ENCODE data around the gene CA12.

The CA12 gene

DNA sequence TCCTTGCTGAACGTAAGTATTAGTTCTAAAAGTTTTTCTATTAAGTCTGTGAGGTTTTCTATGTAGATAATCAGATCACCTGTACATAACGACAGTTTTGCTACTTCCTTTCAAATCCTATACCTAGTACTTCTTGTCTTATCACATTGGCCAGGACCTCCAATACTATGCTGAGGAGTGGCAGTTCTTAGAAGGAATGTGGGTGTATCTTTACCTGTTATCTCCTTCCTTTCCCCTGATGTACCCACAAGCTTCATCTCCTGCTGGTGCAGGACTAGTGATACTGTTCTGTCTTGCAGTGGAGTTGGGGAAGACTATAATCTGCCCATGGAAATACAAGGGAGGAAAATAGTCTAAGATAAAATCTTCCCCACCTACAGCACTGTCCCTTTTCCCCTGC is 16.8 kb upstream of the CA12 start:
- Histone ChIP-seq H3K27me3 (replicated peaks) (no peaks in the 10 kb centered on the region), H3K36me3 (replicated peaks) (no peaks in the 10 kb centered on the region), H3K27ac (no peak overlapping the region), H3K4me3 (ENCODE audit: low read depth, low read length) (no peak overlapping the region)
- DNase-seq = no peak
- TF ChIP-seq, protein P1, sequence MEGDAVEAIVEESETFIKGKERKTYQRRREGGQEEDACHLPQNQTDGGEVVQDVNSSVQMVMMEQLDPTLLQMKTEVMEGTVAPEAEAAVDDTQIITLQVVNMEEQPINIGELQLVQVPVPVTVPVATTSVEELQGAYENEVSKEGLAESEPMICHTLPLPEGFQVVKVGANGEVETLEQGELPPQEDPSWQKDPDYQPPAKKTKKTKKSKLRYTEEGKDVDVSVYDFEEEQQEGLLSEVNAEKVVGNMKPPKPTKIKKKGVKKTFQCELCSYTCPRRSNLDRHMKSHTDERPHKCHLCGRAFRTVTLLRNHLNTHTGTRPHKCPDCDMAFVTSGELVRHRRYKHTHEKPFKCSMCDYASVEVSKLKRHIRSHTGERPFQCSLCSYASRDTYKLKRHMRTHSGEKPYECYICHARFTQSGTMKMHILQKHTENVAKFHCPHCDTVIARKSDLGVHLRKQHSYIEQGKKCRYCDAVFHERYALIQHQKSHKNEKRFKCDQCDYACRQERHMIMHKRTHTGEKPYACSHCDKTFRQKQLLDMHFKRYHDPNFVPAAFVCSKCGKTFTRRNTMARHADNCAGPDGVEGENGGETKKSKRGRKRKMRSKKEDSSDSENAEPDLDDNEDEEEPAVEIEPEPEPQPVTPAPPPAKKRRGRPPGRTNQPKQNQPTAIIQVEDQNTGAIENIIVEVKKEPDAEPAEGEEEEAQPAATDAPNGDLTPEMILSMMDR (IDR thresholded peaks at IDR 0.05; ENCODE audit: low read depth, low read length, missing control alignments) = no peak
- in situ Hi-C loops (cut with HindIII; ENCODE audit: low pct_ligation_motif_present, low sequenced_read_pairs) = no loop called here

DNA sequence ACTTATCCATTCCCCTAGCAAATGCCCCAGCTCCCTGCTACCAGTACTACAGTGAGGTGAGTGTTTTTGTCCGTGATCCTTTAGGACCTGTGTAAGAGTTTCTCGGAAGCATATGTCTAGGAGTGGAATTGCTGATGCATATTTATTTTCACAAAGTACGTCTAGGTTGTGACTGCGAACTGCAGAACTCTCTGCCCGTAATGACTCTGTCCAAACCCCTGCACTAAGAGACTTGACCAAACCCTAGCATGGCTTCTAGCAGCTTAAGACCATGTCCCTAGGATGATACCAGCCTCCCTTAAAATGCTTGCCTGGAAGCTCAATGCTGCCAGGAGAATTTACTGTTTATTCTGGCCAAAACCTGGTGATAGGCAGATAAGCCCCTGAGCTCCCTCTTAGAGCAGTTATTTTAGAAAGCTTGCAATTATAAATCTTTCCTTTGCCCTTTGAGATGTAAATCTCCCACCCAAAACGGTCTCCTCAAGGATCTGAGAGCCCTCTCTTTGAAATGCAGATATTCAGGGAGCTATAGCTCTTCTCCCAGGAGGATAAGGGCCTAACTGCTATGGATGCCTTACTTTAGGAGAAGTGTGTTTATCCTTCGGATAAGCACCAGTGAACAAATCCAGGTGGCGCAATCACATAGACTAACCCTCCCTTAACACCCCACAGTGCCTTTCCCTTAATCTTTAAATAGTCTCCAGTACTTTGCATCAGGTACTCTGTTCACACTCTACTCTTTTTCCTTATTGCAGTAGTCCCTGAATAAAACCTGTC is 14.7 kb upstream of the CA12 start:
- in situ Hi-C loops (cut with HindIII; ENCODE audit: low pct_ligation_motif_present, low sequenced_read_pairs) = no loop called here
- Histone ChIP-seq H3K27ac (no peak overlapping the region), H3K27me3 (replicated peaks) (no peaks in the 10 kb centered on the region), H3K36me3 (replicated peaks) (no peaks in the 10 kb centered on the region), H3K4me3 (ENCODE audit: low read depth, low read length) (no peak overlapping the region)
- TF ChIP-seq, protein P1 (IDR thresholded peaks at IDR 0.05; ENCODE audit: low read depth, low read length, missing control alignments) = no peak
- DNase-seq = no peak

DNA sequence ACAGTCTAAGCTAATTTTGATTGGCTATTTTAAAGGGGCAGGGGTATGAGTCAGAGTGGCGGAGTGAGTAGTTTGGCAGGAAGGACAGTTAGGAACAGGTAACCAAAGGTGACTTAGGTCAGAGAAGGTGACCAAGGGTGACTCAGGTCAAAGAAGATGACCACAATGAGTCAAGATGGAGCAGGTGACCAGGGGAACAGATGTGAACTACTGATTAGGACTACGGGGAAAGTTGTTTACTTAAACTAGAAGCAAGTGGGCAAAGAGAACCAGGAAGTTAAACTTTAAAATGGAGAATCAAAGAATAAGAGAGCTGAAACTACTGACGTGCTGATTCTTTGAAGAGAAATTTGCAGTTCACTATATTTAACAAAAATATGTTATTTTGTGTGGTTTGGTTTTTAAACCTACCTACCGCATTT is 14.1 kb upstream of the CA12 start:
- TF ChIP-seq, protein P1 (IDR thresholded peaks at IDR 0.05; ENCODE audit: low read depth, low read length, missing control alignments) = no peak
- in situ Hi-C loops (cut with HindIII; ENCODE audit: low pct_ligation_motif_present, low sequenced_read_pairs) = no loop called here
- DNase-seq = no peak

DNA sequence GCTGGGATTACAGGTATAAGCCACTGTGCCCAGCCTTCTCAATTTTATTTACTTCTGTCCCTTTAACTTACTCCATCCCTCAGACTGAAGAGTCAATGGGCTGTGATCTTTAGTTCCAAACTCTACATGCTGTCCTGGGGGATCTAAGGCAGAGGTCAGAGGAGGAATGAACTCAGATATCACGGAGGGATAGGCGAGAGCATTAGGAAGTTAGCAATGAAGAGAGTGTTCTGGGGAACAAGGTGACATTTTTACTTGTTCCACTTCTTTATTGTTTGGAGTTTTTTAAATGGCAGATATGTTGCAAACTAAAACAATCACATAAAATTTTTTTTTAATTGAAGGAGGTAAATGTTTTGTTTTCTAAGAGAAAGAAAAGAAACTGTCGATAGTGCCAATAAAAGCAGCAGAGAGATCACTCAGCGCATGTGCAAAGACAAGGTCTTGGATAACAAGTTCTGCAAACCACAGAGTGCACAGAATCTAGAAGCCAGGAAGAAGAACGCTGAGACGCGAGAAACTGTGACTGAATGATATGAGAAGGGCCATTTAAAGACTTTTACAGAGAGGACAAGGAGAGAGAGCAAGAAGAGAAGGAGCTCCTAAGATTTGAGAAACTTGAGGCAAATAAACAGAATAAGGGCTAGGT is 10.8 kb upstream of the CA12 start:
- no peak for DNase-seq
- Histone ChIP-seq H3K27ac (no peak overlapping the region), H3K36me3 (replicated peaks) (no peaks in the 10 kb centered on the region), H3K4me3 (ENCODE audit: low read depth, low read length) (no peak overlapping the region), H3K27me3 (replicated peaks) (no peaks in the 10 kb centered on the region)
- TF ChIP-seq, protein P1 (IDR thresholded peaks at IDR 0.05; ENCODE audit: low read depth, low read length, missing control alignments) = no peak
- in situ Hi-C loops (cut with HindIII; ENCODE audit: low pct_ligation_motif_present, low sequenced_read_pairs) = no loop called here

More for the DNA sequence above, 14.1 kb upstream of the CA12 start:
- H3K36me3 ChIP-seq (replicated peaks) = no peaks in the 10 kb centered on the region
- H3K4me3 ChIP-seq (ENCODE audit: low read depth, low read length) = no peak overlapping the region
- no peak overlapping the region for H3K27ac ChIP-seq
- no peaks in the 10 kb centered on the region for H3K27me3 ChIP-seq (replicated peaks)

DNA sequence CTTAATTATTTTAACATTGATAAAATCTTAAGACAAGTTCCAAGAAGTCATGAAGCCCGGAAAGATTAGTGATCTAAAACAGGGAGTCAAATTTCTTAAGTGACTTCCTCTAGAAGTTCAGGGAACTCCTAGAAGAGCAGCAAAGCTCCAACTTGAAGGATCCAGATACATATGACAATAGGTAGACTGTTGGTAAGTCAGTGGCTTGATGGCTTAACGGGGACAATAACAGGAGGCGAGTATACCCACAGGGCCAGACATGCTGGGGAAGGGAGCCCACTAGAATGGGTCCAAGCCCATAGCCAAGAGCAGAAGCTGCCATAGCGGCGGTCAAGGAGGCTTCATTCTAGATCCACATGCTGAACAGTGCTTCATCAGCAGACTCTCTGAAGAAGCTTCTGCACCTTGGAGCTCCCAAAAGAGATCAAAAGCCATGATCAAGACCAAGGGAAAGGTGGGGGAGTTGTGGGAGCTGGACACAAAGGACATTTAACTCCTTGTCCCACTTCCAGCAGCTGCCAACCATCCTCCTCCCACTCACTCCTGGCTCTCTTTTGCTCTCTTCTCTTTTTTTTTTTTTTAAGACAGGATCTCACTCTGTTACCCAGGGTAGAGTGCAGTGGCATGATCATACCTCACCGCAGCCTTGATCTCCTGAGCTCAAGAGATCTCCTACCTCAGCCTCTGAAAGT is 10.2 kb upstream of the CA12 start:
- in situ Hi-C loops (cut with HindIII; ENCODE audit: low pct_ligation_motif_present, low sequenced_read_pairs) = no loop called here
- DNase-seq = no peak

More for the DNA sequence above, 10.2 kb upstream of the CA12 start:
- TF ChIP-seq, protein P1 (IDR thresholded peaks at IDR 0.05; ENCODE audit: low read depth, low read length, missing control alignments) = no peak
- H3K4me3 ChIP-seq (ENCODE audit: low read depth, low read length) = no peak overlapping the region
- no peaks in the 10 kb centered on the region for H3K36me3 ChIP-seq (replicated peaks)
- H3K27ac ChIP-seq = no peak overlapping the region
- no peaks in the 10 kb centered on the region for H3K27me3 ChIP-seq (replicated peaks)

Measured in brain microvascular endothelial cell (primary cell).